Stomach (tissue), 4 donors: ENCODE results near the gene GLCE.

Experiments
- EP300 ChIP-seq: sonication (generic); formaldehyde crosslinking; IDR thresholded peaks from one replicate; pipeline ENCODE4 v1.6.1; 2017; ENCODE audit warnings: antibody characterized with exemption
- POLR2A ChIP-seq, 4 donors: fragments of 450-650 bp; IDR thresholded peaks; one replicate each; pipeline ENCODE4 v1.6.1; 2016; ENCODE audit warnings: antibody characterized with exemption in 4 of 4, control low read depth in 2 of 4, mild to moderate bottlenecking in 1 of 4, moderate library complexity in 1 of 4
- POLR2AphosphoS5 ChIP-seq, 3 donors: sonication (generic); formaldehyde crosslinking; IDR thresholded peaks; one replicate each; pipeline ENCODE4 v1.6.1; 2016; ENCODE audit warnings: antibody characterized with exemption in 3 of 3
- TF ChIP-seq, protein P1 (sequence below), 7 experiments: fragments of 450-650 bp in 4 of 7; fragments of 200-600 bp in 3 of 7; sonication (generic) in 3 of 7; IDR thresholded peaks; one replicate each; pipeline ENCODE4 v1.5.1; 2016 to 2019; ENCODE audit warnings: antibody characterized with exemption in 7 of 7, control low read depth in 2 of 7, mild to moderate bottlenecking in 1 of 7

DNA sequence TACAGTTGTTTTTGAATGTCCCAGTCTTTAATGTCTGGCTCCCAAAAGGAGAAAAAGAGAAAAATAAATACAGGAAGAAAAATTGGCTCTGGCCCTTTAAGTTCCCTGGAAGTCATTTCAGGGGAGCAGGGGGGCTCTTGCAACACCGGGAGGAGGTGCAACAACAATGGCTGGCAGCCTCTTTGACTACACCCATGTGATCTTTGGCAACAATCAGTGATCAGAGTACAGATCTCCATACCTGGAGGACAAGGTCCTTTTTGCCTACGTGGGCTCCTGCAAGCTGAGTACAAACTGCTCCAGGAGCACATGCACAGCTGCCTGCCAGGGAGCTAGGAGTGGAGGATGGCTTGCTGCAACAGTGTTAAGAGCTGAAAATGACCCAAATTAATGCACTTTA, 63.9 kb downstream of the GLCE start:
- TF ChIP-seq, protein P1, sequence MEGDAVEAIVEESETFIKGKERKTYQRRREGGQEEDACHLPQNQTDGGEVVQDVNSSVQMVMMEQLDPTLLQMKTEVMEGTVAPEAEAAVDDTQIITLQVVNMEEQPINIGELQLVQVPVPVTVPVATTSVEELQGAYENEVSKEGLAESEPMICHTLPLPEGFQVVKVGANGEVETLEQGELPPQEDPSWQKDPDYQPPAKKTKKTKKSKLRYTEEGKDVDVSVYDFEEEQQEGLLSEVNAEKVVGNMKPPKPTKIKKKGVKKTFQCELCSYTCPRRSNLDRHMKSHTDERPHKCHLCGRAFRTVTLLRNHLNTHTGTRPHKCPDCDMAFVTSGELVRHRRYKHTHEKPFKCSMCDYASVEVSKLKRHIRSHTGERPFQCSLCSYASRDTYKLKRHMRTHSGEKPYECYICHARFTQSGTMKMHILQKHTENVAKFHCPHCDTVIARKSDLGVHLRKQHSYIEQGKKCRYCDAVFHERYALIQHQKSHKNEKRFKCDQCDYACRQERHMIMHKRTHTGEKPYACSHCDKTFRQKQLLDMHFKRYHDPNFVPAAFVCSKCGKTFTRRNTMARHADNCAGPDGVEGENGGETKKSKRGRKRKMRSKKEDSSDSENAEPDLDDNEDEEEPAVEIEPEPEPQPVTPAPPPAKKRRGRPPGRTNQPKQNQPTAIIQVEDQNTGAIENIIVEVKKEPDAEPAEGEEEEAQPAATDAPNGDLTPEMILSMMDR (IDR thresholded peaks at IDR 0.05): no peak
- TF ChIP-seq POLR2A (IDR thresholded peaks at IDR 0.05) (no peak), POLR2AphosphoS5 (IDR thresholded peaks at IDR 0.05) (peak in 2 of 3 donors; percentile 28 to 77), EP300 (no peak)
